Loucy (cell line): ENCODE data around the gene ZNF69.
"Not testable (repeated sequence)": the region's sequence is repeated elsewhere in the genome, so short reads cannot be mapped to it uniquely, and the experiment has no call there.

Source experiments
- H2AFZ ChIP-seq: fragments of 200-600 bp; sonication (generic); 2 replicates; pipeline ENCODE4 v1.6.0; 2016; ENCODE audit warnings: antibody characterized with exemption, mild to moderate bottlenecking, low read length, moderate library complexity
- H3F3A ChIP-seq: fragments of 200-600 bp; 2 replicates; pipeline ENCODE4 v1.6.0; 2016; ENCODE audit warnings: antibody characterized with exemption, low read depth, mild to moderate bottlenecking
- H3K27me3 ChIP-seq: fragments of 200-600 bp; sonication (generic); 2 replicates; pipeline ENCODE4 v1.6.1; 2014; ENCODE audit warnings: low read length, mild to moderate bottlenecking; ENCODE audit not compliant: insufficient read depth, poor library complexity, severe bottlenecking
- H3K36me3 ChIP-seq: fragments of 200-600 bp; sonication (generic); 2 replicates; pipeline ENCODE4 v1.6.1; 2016; ENCODE audit warnings: low read length; ENCODE audit not compliant: insufficient read depth
- H3K4me1 ChIP-seq: fragments of 200-600 bp; sonication (generic); 2 replicates; pipeline ENCODE4 v1.5.1; 2014; ENCODE audit warnings: low read length, mild to moderate bottlenecking; ENCODE audit not compliant: insufficient read depth, poor library complexity, severe bottlenecking
- H3K4me2 ChIP-seq: fragments of 200-600 bp; sonication (generic); 2 replicates; pipeline ENCODE4 v1.6.0; 2014; ENCODE audit warnings: antibody characterized with exemption, low read length, low read depth, mild to moderate bottlenecking; ENCODE audit not compliant: poor library complexity, severe bottlenecking
- H3K4me3 ChIP-seq: fragments of 200-600 bp; sonication (generic); 2 replicates; pipeline ENCODE4 v1.5.1; 2014; ENCODE audit warnings: low read length, mild to moderate bottlenecking, mixed read lengths; ENCODE audit not compliant: poor library complexity, severe bottlenecking
- H3K79me2 ChIP-seq: fragments of 200-600 bp; sonication (generic); 2 replicates; pipeline ENCODE4 v1.6.1; 2014; ENCODE audit warnings: low read length; ENCODE audit not compliant: insufficient read depth
- H3K9ac ChIP-seq: fragments of 200-600 bp; sonication (generic); 2 replicates; pipeline ENCODE4 v1.6.0; 2014; ENCODE audit warnings: mild to moderate bottlenecking, low read depth, low read length, moderate library complexity; ENCODE audit not compliant: poor library complexity, severe bottlenecking
- H3K9me2 ChIP-seq: fragments of 200-600 bp; sonication (generic); replicated peaks from 2 replicates; pipeline ENCODE4 v1.6.1; 2016; ENCODE audit warnings: low read depth, low read length, mixed read lengths
- H3K9me3 ChIP-seq: fragments of 200-600 bp; sonication (generic); 2 replicates; pipeline ENCODE4 v1.6.1; 2014; ENCODE audit warnings: mild to moderate bottlenecking, antibody characterized with exemption, low read length, low read depth; ENCODE audit not compliant: insufficient read depth
- H4K20me1 ChIP-seq: fragments of 200-600 bp; sonication (generic); 2 replicates; pipeline ENCODE4 v1.6.0; 2014; ENCODE audit warnings: antibody characterized with exemption, low read length, mild to moderate bottlenecking; ENCODE audit not compliant: insufficient read depth, poor library complexity, severe bottlenecking
- CTCF ChIP-seq: fragments of 200-600 bp; sonication (generic); conservative IDR thresholded peaks from 2 replicates; pipeline ENCODE4 v1.5.1; 2014; ENCODE audit warnings: mild to moderate bottlenecking, antibody characterized with exemption, low read length
- EZH2phosphoT487 ChIP-seq: fragments of 200-600 bp; IDR thresholded peaks from 2 replicates; pipeline ENCODE4 v1.6.1; 2018; ENCODE audit warnings: antibody characterized with exemption, mild to moderate bottlenecking, moderate library complexity, borderline replicate concordance

ZNF69 gene

DNA sequence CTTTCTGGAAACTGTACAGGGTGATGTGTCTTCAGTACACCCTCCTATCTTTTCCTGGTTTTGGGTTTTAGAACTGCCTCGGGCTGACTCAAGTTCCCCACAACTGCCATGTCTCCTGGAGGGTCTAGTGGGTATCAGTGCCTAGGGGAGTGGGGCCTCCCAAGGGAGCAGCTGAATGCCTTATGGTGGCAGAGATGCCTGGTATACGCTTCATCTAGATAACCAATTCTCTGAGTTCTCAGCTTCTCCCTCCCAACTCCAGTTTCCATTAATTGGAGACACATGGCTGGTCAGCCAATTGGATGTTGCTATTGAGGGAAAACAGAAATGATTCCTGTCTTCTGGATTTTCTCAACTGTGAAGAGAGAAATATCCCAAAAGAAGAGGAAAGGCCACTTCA is 26.3 kb upstream of the ZNF69 start:
- peaks cover 24% of the 10 kb centered on the region; the same call in 1 of the 2 replicates for H3K9me3 ChIP-seq
- H3K9ac ChIP-seq, result no peak overlapping the region
- peaks cover 6% of the 10 kb centered on the region for H3K36me3 ChIP-seq
- no peaks in the 10 kb centered on the region for H4K20me1 ChIP-seq
- no peak overlapping the region for H3K4me2 ChIP-seq
- TF ChIP-seq CTCF, result no peak
- TF ChIP-seq EZH2phosphoT487, result no peak
- no peaks in the 10 kb centered on the region for H3K4me1 ChIP-seq
- no peaks in the 10 kb centered on the region for H3K27me3 ChIP-seq
- no peak overlapping the region for H2AFZ ChIP-seq
- no peaks in the 10 kb centered on the region for H3F3A ChIP-seq
- H3K9me2 ChIP-seq, result no peaks in the 10 kb centered on the region
- H3K4me3 ChIP-seq, result no peak overlapping the region
- H3K79me2 ChIP-seq, result no peaks in the 10 kb centered on the region

- H3K9ac ChIP-seq, H3K4me3 ChIP-seq, H3K79me2 ChIP-seq, H3F3A ChIP-seq, H3K4me2 ChIP-seq, H3K9me2 ChIP-seq, H3K27me3 ChIP-seq, H2AFZ ChIP-seq, H4K20me1 ChIP-seq, H3K4me1 ChIP-seq: not testable (repeated sequence)
- Histone ChIP-seq H3K9me3 (peaks cover 45% of the 10 kb centered on the region), H3K36me3 (peaks cover 40% of the 10 kb centered on the region)
Observed at GRCh38 chr19:11867766-11868165, 19.8 kb upstream of the ZNF69 start.

- Histone ChIP-seq H3K9ac (no peak overlapping the region), H3K79me2 (no peaks in the 10 kb centered on the region), H2AFZ (no peak overlapping the region), H3K27me3 (no peaks in the 10 kb centered on the region), H4K20me1 (no peaks in the 10 kb centered on the region), H3K9me3 (peaks cover 45% of the 10 kb centered on the region), H3K4me2 (no peak overlapping the region), H3K9me2 (no peaks in the 10 kb centered on the region), H3K36me3 (peaks cover 40% of the 10 kb centered on the region), H3K4me3 (no peak overlapping the region), H3K4me1 (no peaks in the 10 kb centered on the region), H3F3A (no peaks in the 10 kb centered on the region)
- TF ChIP-seq CTCF, result no peak
- TF ChIP-seq EZH2phosphoT487, result no peak
Observed at GRCh38 chr19:11868188-11868587, 19.4 kb upstream of the ZNF69 start.

- Histone ChIP-seq H3K9ac (no peak overlapping the region), H3K27me3 (no peaks in the 10 kb centered on the region), H3F3A (no peaks in the 10 kb centered on the region), H3K79me2 (no peaks in the 10 kb centered on the region), H3K4me2 (no peak overlapping the region), H3K36me3 (peaks cover 20% of the 10 kb centered on the region), H3K9me3 (peaks cover 25% of the 10 kb centered on the region), H2AFZ (no peak overlapping the region), H3K4me1 (no peaks in the 10 kb centered on the region), H4K20me1 (no peaks in the 10 kb centered on the region), H3K4me3 (no peak overlapping the region), H3K9me2 (no peaks in the 10 kb centered on the region)
- no peak for TF ChIP-seq EZH2phosphoT487
- TF ChIP-seq CTCF, result no peak
Observed at GRCh38 chr19:11872624-11873023, 15.0 kb upstream of the ZNF69 start.
